NCI-H2196 (cell line): ENCODE measurements around the gene DEF6.

Source experiments
- DNase-seq: peaks from one replicate; lab custom pipeline; 2025; ENCODE audit not compliant: unreplicated experiment; lab: John Stamatoyannopoulos, UW

Gene DEF6

GRCh38 chr6:35342258-35343091 is 44.9 kb downstream of the DEF6 start, which contains the start of gene PPARD:
Gene PPARD (plus strand): TSS chr6:35342558. CDS start chr6:35411088, 68,530 bp downstream.
- peak; percentile 97 for DNase-seq

DNA sequence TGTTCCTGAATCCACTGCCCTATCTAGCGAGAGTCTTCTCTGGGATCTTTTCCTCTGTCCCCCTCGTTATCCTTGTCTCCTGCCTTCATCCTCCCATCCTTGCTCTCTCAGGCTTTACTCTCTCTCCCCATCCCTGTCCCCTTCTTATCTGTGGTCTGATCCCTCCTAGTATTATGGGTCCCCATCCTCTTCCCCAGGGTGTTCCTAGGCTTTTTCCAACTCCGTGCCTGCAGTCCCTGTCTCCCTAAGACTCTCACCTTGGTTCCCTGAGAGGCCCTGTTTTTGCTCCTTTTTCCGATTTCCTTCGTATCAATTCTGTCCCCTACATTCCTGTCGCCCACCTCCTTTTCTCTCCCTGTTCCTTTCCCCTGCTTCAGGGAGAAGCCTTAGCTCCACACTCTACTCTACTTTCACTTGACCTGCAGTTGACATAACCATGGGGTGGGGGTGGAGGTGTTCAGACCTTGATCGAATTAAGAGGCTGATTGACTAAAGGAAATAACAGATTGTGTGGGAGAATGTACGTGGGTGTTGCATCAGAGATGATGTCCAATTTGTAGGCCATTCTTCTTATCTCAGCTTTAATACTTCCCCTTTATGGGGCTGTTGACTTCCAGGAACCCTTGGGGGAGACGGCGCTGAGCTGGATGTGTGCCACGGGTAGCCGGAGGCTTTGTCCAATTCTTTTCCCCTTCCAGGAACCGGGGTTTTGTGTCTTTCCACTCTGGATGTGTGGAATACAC is 45.6 kb downstream of the DEF6 start:
- DNase-seq, result no peak

DNA sequence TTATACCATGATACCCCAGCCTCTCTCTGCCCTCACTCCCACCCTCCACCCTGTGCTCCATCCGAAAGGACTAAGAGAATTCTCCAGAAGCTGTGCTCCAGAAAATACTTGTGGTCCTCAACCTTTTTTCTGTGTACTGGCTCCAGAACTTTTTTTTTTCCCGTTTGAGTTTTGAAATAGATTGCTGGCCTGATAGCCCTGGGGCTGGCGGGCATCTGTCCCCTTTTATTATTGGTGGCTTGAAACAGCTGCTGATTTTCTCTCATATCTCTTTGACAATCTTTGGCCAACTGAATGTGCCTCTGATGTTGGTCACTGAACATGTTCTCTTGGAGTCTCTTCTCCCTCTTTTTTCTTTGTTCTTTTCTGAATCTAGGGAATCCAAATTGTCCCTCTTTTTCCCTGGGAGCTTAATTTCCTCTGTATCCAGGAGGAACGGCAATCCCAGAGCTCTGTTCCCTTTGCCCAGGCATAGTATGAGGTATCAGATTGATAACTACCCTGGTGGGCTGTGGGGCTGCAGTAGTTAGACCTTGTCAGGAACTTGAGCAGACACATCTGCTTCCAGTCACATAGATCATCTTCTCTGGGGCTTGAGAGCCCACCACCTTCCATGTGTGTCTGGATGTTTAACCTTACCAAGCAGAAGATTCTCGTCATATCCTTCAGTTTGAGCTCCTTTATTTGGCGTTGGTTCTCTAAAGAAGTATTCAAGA is 46.4 kb downstream of the DEF6 start:
- DNase-seq, result no peak

DNA sequence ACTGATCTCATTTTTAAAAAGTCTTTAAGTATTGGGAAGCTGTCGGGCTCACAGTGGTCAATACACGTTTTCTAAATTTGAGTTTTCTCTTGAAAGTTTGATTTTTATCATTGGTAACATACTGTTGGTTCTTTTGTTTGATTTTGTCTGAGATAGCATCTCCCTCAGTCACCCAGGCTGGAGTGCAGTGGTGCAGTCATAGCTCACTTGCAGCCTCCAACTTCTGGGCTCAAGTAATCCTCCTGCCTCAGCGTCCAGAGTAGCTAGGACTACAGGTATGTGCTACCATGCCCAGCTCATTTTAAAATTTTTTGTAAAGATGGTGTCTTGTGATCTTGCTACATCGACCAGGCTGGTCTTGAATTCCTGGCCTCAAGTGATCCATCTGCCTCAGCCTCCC is 53.8 kb downstream of the DEF6 start:
- DNase-seq, result no peak

DNA sequence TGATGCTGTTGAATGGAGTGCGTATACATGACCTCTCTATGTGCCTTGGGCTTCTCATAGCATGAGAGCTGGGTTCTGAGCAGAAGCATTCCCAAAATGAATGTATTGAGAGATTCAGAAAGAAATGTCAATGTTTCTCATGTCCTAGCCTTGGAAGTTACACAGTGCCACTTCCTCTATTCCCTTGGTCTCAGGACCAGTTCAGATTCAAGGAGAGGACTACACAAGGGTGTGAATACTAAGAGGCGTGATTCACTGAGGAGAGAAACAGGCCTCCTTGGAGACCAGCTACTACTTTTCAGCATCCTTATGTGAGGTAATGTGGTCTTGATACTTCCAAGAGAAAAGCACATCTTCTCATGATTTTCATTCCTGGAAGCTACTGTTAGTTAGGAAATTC is 55.1 kb downstream of the DEF6 start:
- no peak for DNase-seq

- no peak for DNase-seq
Measured at GRCh38 chr6:35354361-35355135, 56.9 kb downstream of the DEF6 start.

- DNase-seq, result no peak
Measured at GRCh38 chr6:35356391-35356790, 58.8 kb downstream of the DEF6 start.

DNA sequence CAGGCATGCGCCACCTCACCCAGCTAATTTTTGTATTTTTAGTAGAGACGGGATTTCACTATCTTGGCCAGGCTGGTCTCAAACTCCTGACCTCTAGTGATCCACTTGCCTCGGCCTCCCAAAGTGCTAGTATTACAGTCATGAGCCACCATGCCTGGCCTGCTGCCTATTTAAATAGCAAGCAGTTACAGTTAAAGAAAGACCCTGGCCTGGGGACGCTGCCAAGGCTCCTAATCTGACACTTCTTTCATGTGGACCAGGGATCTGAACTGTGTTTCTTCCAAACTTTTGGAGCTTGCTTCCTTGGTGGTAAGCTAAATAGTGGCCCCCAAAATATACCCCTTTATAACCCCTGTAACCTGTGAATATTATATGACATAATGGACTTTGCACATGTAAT is 60.1 kb downstream of the DEF6 start:
- DNase-seq, result no peak

DNA sequence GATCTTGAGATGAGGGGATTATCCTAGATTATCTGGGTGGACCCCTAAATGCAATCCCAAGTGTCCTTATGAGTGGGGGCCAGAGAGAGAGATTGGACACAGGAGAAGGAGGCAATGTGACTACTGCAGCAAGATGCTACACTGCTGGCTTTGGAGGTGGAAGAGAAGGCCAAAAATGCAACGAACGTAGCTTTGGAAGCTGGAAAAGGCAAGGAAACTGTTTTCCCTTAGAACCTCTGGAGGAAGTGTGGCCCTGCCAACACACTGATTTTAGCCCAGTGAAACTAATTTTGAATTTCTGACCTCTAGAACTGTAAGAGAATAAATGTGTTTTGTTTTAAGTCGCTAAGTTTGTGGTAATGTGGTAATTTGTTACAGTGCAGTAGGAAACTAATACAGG is 60.5 kb downstream of the DEF6 start:
- DNase-seq, result no peak

GRCh38 chr6:35359346-35359743 is 61.7 kb downstream of the DEF6 start:
- no peak for DNase-seq

GRCh38 chr6:35359744-35360348 is 62.2 kb downstream of the DEF6 start:
- peak; percentile 74 for DNase-seq

DNA sequence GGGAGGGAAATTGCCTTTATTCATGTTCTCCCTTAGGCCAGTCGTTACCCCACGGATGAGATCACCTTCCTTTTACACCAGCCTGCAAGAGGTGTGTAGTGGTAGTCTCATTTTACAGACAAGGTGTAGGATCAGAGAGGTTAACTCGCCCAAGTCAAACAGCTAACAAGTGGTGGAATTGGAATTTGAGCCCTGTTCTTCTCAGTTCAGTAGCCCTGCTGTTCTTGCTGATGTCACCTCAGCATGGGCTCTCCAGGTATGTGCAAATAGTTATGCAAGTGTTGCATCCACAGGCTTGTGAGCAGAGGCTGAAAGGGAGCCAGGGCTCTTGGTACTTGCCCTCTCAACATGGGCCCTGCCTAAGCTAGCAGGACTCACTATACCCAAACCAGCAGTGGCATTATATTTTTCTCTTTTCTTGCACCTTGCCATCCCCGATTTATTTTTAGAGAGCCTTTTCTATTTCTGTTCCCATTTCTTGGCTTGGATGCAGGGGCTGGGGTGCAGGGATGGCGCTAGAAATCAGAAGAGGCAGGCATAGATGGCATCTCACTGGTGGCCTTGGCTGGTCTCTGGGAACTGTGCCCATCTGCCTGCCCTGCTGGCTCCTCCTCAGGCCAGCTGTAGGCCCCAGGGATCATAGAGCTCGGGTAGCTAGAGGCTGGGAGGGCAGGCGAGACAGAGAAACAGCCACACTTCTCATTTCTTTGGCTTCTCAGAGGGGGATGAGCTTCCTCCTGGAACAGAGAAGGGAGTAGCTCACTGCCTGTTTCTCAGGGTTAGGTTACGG is 62.9 kb downstream of the DEF6 start:
- peak; percentile 74 for DNase-seq

DNA sequence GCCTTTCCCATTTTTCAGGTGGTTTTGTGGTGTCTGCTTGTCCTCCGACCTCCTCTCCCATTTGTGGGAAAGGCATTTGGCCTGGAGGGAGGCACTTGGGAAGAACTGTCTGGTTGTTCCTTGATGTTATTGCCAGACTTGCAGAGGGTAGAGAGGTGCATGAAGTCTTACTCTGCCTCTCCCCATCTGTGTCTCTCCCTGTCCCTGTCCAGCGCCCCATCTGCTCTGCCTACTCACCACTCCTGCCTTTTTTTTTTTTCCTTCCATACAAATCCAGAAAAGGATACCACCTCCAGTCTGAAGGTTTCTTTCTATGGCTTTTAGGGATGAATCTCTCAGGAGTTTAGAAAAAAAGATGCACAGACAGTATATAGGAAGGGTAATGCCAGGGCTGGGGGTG is 64.6 kb downstream of the DEF6 start:
- no peak for DNase-seq

DNA sequence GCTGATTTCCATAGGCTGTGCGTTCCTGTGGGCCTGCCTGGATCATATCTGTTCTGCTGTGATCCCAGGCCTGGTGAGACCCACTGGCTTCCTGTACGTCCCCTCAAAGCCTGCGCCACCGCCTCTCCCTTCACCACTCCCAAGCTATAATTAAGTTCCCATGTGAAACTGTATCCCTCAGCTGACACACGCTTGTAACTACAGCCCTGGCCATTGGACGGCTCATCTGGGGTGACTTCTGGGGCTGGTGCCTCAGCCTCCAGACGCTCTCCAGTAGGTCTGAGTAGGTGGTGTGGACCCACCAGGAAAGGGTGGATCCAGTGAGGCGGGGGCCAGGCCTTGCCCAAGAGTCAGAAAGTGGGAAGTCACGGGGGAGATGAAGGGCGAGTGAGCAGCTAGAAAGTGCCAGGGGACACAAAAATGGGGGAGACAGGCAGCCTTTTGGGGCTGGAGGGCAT is 65.7 kb downstream of the DEF6 start:
- no peak for DNase-seq

DNA sequence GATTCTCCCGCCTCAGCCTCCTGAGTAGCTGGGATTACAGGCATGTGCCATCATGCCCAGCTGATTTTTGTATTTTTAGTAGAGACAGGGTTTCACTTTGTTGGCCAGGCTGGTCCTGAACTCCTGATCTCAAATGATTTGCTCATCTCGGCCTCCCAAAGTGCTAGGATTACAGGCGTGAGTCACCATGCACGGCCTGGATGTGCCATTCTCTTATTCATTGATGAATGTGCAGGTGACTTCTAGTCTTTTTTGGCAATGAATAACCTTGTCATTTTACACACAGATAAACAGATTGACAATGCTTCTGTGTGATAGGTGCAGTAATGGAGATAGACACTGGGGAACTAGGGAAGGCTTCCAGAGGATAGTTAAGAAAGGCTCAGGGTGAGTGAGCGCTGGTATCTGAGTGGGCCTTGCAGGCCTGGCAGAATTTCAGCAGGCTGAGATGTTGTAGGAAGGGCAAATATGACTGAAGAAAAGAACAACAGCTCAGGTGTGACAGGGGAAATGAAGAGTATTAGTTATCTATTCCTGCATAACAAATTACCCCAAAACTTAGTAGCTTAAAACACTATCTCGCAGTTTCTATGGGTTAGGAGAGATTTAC is 68.1 kb downstream of the DEF6 start:
- no peak for DNase-seq

DNA sequence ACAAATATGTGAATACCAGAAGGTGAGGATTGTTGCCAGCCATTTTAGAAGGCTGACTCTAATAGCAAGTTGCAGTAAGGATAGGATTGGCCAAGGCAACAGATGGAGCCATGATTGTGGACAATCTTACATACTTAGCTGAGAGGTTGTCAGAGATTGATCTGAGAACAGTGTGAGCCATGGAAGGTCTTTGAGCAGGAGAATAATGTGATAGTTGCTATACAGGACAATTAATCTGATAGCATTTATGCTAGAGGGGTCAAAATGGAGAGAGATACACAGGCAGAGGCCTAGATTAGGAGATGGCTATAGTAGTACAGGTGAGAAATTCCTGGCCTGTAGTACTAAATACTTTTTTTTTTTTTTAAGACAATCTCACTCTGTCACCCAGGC is 68.6 kb downstream of the DEF6 start:
- DNase-seq, result no peak

GRCh38 chr6:35367646-35368037 is 70.0 kb downstream of the DEF6 start:
- no peak for DNase-seq

GRCh38 chr6:35368038-35368887 is 70.6 kb downstream of the DEF6 start:
- DNase-seq, result no peak
